Muscle of arm (tissue), 12 donors: Measurements from ENCODE around the gene OTUD5. TPM values are rescaled to one million over a fixed set of nuclear protein-coding genes. Genes with fewer than 3 reads are reported as not detected.
A peak's percentile ranks its signal among the peaks of the same experiment; 100 is the strongest.
"Not testable (repeated sequence)": the region's sequence is repeated elsewhere in the genome, so short reads cannot be mapped to it uniquely, and the experiment has no call there.

Experiments
- DNase-seq: peaks from one replicate; pipeline ENCODE4 v3.0.0-alpha.2; 2013
- polyA plus RNA-seq, 12 donors: library from polyadenylated mRNA; unstranded; fragments of 120-200 nt; gene quantifications; one replicate each; pipeline ENCODE4 v1.2.1, GENCODE V29; 2013; ENCODE audit not compliant: insufficient read length in 12 of 12

Gene OTUD5
- polyA plus RNA-seq, 12 donors = 30.6 to 57.7 (median 35.2) TPM; not detected in 1

- peak; percentile 71 for DNase-seq
These were observed 65.8 kb downstream of the OTUD5 start for GRCh38 chrX:48891402-48892288.

- DNase-seq = no peak
These were observed 66.4 kb downstream of the OTUD5 start for GRCh38 chrX:48890934-48891401.

GRCh38 chrX:48890296-48890925, 67.0 kb downstream of the OTUD5 start:
- no peak for DNase-seq

GRCh38 chrX:48886586-48886985, 70.8 kb downstream of the OTUD5 start:
- DNase-seq = not testable (repeated sequence)

GRCh38 chrX:48883729-48884128, 73.7 kb downstream of the OTUD5 start:
- no peak for DNase-seq

- DNase-seq = not testable (repeated sequence)
These were observed 80.5 kb downstream of the OTUD5 start for GRCh38 chrX:48876944-48877343.

Other genes starting within 250 kb of the OTUD5 start
- under 1 TPM in 1 of 12 donors, not detected in 11; 0.29 TPM for gene GLOD5, start 195.9 kb downstream of the OTUD5 start, polyA plus RNA-seq
- gene GATA1, start 171.0 kb downstream of the OTUD5 start, polyA plus RNA-seq = 1 to 10 TPM in 2 of 12 donors, under 1 TPM in 8, not detected in 2; 0.37 to 1.4 (median 0.51) TPM
- gene HDAC6, start 155.5 kb downstream of the OTUD5 start, polyA plus RNA-seq = 100 to 1,000 TPM in 5 of 12 donors, 10 to 100 TPM in 6, not detected in 1; 81.3 to 151 (median 95.2) TPM
- gene ERAS, start 131.1 kb downstream of the OTUD5 start, polyA plus RNA-seq = under 1 TPM in 1 of 12 donors, not detected in 11; 0.13 TPM
- gene PCSK1N, start 122.0 kb downstream of the OTUD5 start, polyA plus RNA-seq = 10 to 100 TPM in 1 of 12 donors, under 1 TPM in 3, not detected in 8; 0.32 to 22.5 (median 0.41) TPM
- gene TIMM17B, start 59.8 kb downstream of the OTUD5 start, polyA plus RNA-seq = 10 to 100 TPM in 11 of 12 donors, not detected in 1; 23.6 to 44.3 (median 28.5) TPM
- gene PQBP1, start 59.7 kb downstream of the OTUD5 start, polyA plus RNA-seq = 10 to 100 TPM in 11 of 12 donors, not detected in 1; 46.3 to 96.3 (median 58.6) TPM
- gene SLC35A2, start 46.0 kb downstream of the OTUD5 start, polyA plus RNA-seq = 10 to 100 TPM in 11 of 12 donors, not detected in 1; 14.8 to 19.8 (median 16.5) TPM
- 1 to 10 TPM in 10 of 12 donors, not detected in 2; 1.1 to 4.5 (median 1.7) TPM for gene PIM2, start 38.6 kb downstream of the OTUD5 start, polyA plus RNA-seq
- 1 to 10 TPM in 4 of 12 donors, under 1 TPM in 6, not detected in 2; 0.63 to 5.0 (median 0.96) TPM for gene KCND1, start 14.2 kb upstream of the OTUD5 start, polyA plus RNA-seq
- 10 to 100 TPM in 11 of 12 donors, not detected in 1; 15.5 to 49.0 (median 24.6) TPM for gene GRIPAP1, start 44.7 kb upstream of the OTUD5 start, polyA plus RNA-seq
- 10 to 100 TPM in 11 of 12 donors, not detected in 1; 18.0 to 39.7 (median 20.6) TPM for gene TFE3, start 85.8 kb upstream of the OTUD5 start, polyA plus RNA-seq
- 10 to 100 TPM in 2 of 12 donors, 1 to 10 TPM in 9, not detected in 1; 2.7 to 12.4 (median 4.2) TPM for gene CCDC120, start 101.4 kb upstream of the OTUD5 start, polyA plus RNA-seq
- gene PRAF2, start 116.4 kb upstream of the OTUD5 start, polyA plus RNA-seq = 10 to 100 TPM in 11 of 12 donors, not detected in 1; 15.7 to 63.8 (median 22.1) TPM
- gene WDR45, start 122.3 kb upstream of the OTUD5 start, polyA plus RNA-seq = 10 to 100 TPM in 11 of 12 donors, not detected in 1; 20.7 to 44.0 (median 33.2) TPM
- gene GPKOW, start 166.1 kb upstream of the OTUD5 start, polyA plus RNA-seq = 10 to 100 TPM in 11 of 12 donors, not detected in 1; 15.5 to 19.0 (median 17.1) TPM
- gene MAGIX, start 205.2 kb upstream of the OTUD5 start, polyA plus RNA-seq = 1 to 10 TPM in 10 of 12 donors, not detected in 2; 1.2 to 2.3 (median 1.9) TPM
- 100 to 1,000 TPM in 10 of 12 donors, 10 to 100 TPM in 1, not detected in 1; 99.4 to 232 (median 162) TPM for gene PLP2, start 214.3 kb upstream of the OTUD5 start, polyA plus RNA-seq
- 1 to 10 TPM in 10 of 12 donors, not detected in 2; 2.4 to 8.7 (median 3.7) TPM for gene PRICKLE3, start 228.8 kb upstream of the OTUD5 start, polyA plus RNA-seq
- 1 to 10 TPM in 5 of 12 donors, under 1 TPM in 6, not detected in 1; 0.59 to 5.9 (median 0.97) TPM for gene SYP, start 242.6 kb upstream of the OTUD5 start, polyA plus RNA-seq